SW480 (cell line): ENCODE results near the gene TRAF3IP1.
"Not testable (repeated sequence)": the region's sequence is repeated elsewhere in the genome, so short reads cannot be mapped to it uniquely, and the experiment has no call there.

Source experiments
- DNase-seq: peaks from one replicate; pipeline ENCODE4 v3.0.0-alpha.2; 2016; ENCODE audit warnings: low spot score

TRAF3IP1 gene

GRCh38 chr2:238308177-238308576 is 12.1 kb upstream of the TRAF3IP1 start:
- no peak for DNase-seq

- DNase-seq, result not testable (repeated sequence)
Observed at GRCh38 chr2:238310721-238311120, 9.6 kb upstream of the TRAF3IP1 start.

GRCh38 chr2:238313289-238313990 is 6.9 kb upstream of the TRAF3IP1 start:
- no peak for DNase-seq

- no peak for DNase-seq
Observed at GRCh38 chr2:238313991-238314350, 6.3 kb upstream of the TRAF3IP1 start.

GRCh38 chr2:238314576-238314975 is 5.7 kb upstream of the TRAF3IP1 start:
- no peak for DNase-seq

- DNase-seq, result no peak
Observed at GRCh38 chr2:238315031-238315595, 5.2 kb upstream of the TRAF3IP1 start.

GRCh38 chr2:238320648-238321281 is 447 bp downstream of the TRAF3IP1 start:
- DNase-seq, result no peak

GRCh38 chr2:238321467-238321866 is 1.1 kb downstream of the TRAF3IP1 start:
- DNase-seq, result no peak

- no peak for DNase-seq
Observed at GRCh38 chr2:238322001-238322411, 1.7 kb downstream of the TRAF3IP1 start.

- not testable (repeated sequence) for DNase-seq
Observed at GRCh38 chr2:238324248-238324647, 3.9 kb downstream of the TRAF3IP1 start.

- DNase-seq, result no peak
Observed at GRCh38 chr2:238325694-238326093, 5.4 kb downstream of the TRAF3IP1 start.

- DNase-seq, result no peak
Observed at GRCh38 chr2:238326801-238327365, 6.6 kb downstream of the TRAF3IP1 start.

- no peak for DNase-seq
Observed at GRCh38 chr2:238327751-238328150, 7.4 kb downstream of the TRAF3IP1 start.

GRCh38 chr2:238330391-238330790 is 10.1 kb downstream of the TRAF3IP1 start:
- DNase-seq, result no peak

GRCh38 chr2:238331916-238332315 is 11.6 kb downstream of the TRAF3IP1 start:
- no peak for DNase-seq

GRCh38 chr2:238334885-238335284 is 14.6 kb downstream of the TRAF3IP1 start:
- DNase-seq, result no peak

- DNase-seq, result not testable (repeated sequence)
Observed at GRCh38 chr2:238335591-238335990, 15.3 kb downstream of the TRAF3IP1 start.

- DNase-seq, result no peak
Observed at GRCh38 chr2:238336151-238336550, 15.8 kb downstream of the TRAF3IP1 start.

- DNase-seq, result no peak
Observed at GRCh38 chr2:238336793-238337444, 16.6 kb downstream of the TRAF3IP1 start.

GRCh38 chr2:238337846-238338245 is 17.5 kb downstream of the TRAF3IP1 start:
- DNase-seq, result no peak

GRCh38 chr2:238338710-238339394 is 18.5 kb downstream of the TRAF3IP1 start:
- DNase-seq, result no peak

GRCh38 chr2:238339395-238339780 is 19.1 kb downstream of the TRAF3IP1 start:
- DNase-seq, result no peak
